ENCODE results near the gene PROK2. TPM values are rescaled to one million over a fixed set of nuclear protein-coding genes. Genes with fewer than 3 reads are reported as not detected.

The PROK2 gene, protein sequence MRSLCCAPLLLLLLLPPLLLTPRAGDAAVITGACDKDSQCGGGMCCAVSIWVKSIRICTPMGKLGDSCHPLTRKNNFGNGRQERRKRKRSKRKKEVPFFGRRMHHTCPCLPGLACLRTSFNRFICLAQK
- not detected in 2 replicates for total RNA-seq (ENCODE audit: low replicate concordance)

DNA sequence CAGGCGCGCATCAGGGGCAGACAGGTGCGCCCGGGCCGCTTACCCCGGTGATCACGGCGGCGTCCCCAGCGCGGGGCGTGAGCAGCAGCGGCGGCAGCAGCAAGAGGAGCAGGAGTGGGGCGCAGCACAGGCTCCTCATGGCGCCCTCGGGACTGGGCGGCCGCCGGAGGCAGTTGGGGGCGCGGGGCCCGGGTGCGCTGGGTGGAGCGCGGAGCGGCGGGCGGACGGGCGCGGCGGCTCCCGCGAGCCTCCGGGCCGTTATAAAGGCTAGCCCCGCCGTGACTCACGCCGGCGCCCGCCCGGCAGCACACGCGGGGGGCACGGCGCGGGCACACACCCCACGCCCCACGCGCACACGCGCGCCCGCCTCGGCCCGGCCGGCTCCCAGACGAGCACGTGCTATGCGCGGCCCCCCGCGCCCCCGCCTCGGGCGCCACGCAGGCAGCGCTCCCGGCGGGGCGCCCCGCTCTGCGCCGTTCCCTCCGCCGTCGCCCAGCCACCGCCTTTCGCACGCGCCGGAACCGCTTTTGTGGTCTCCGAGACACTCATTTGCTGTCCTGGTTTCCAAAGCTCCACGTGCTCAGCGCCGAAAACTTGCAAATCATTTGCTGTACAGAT lies at the start of gene PROK2:
Gene PROK2, minus strand, starts transcription at position 235 of the 618 bp plus-strand sequence. Its CDS starts 96 bp downstream, at position 139.

DNA sequence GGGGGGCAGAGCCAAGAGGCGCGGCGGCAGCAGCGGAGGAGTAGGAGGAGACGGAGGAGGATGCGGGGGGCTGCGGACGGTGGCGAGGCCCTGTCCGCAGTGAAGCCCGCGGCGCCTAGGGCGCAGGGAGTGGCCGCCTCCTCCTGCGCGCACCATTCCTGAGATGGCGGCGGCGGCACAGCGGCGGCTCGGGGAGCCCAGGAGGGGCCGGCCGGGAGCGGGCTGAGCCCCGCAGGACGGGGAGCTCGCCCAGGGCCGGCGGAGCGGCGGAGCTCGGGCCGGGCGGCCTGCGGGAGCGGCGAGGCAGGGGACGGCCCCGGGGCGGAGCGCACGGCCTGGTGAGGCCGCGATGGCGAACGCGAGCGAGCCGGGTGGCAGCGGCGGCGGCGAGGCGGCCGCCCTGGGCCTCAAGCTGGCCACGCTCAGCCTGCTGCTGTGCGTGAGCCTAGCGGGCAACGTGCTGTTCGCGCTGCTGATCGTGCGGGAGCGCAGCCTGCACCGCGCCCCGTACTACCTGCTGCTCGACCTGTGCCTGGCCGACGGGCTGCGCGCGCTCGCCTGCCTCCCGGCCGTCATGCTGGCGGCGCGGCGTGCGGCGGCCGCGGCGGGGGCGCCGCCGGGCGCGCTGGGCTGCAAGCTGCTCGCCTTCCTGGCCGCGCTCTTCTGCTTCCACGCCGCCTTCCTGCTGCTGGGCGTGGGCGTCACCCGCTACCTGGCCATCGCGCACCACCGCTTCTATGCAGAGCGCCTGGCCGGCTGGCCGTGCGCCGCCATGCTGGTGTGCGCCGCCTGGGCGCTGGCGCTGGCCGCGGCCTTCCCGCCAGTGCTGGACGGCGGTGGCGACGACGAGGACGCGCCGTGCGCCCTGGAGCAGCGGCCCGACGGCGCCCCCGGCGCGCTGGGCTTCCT lies 31.0 kb downstream of the PROK2 start, which contains the start of gene GPR27:
Gene GPR27, plus strand, starts transcription at position 155 of the 909 bp plus-strand sequence. Its CDS starts 195 bp downstream, at position 350.

DNA sequence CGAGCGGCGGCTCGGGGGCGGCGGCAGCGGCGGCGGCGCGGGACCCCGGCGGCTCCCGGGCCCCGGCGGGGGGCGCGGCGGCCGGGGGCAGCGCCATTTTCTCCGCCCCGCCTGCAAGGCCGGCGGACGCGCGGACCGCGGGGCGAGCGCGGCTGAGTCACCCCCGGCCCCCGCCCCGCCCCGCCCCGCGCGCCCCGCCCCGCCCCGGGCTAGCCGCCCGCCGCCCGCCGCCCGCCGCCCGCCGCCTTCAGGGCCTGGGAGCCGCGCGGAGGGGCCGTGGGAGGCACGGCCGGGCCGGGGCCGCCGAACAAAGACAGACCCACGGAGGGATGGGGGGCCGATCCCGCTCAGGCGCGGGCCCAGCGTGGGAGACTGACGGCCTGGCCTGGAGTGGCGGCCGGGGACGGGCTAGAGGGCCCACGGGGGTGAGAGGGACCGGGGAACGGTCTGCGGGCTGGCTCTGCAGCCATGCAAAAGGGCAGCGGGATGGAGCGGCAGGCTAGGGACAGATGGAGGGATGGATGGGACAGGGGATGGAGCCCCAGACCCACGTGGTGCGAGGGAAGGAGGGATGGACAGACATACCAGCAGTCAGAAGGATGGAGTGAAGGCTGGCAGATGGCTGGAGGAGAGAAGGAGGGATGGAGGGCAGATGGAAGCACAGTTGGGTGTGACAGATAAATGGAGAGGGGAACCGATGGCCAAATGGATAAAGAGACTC lies 59.5 kb downstream of the PROK2 start, which contains the start of gene EIF4E3:
Gene EIF4E3, minus strand, starts transcription at position 132 of the 721 bp plus-strand sequence. Its CDS starts 35 bp downstream, at position 97.

Other genes starting within 250 kb of the PROK2 start
- gene FOXP1, start 201.4 kb downstream of the PROK2 start, total RNA-seq (ENCODE audit: low replicate concordance): 56.7 and 83.2 TPM in 2 replicates
- 0.68 and 3.3 TPM in 2 replicates for gene EIF4E3, start 59.7 kb downstream of the PROK2 start, total RNA-seq (ENCODE audit: low replicate concordance)
- 0.08 TPM in 1 of 2 replicates, not detected in the other for gene GPR27, start 31.3 kb downstream of the PROK2 start, total RNA-seq (ENCODE audit: low replicate concordance)

All from smooth muscle cell of the coronary artery (primary cell).